GM12892 (cell line): ENCODE measurements around the gene HSD11B2.

Source experiments
- POLR2A ChIP-seq: IDR thresholded peaks from 2 replicates; pipeline ENCODE4 v1.6.1; 2011; ENCODE audit warnings: low read depth, low read length, control low read depth
- POLR2AphosphoS5 ChIP-seq: IDR thresholded peaks from 2 replicates; pipeline ENCODE4 v1.6.1; 2011; ENCODE audit warnings: low read depth, low read length, control low read depth

GRCh38 chr16:67406111-67406971 is 24.6 kb upstream of the HSD11B2 start:
- no peak for TF ChIP-seq POLR2AphosphoS5
- TF ChIP-seq POLR2A, result no peak
